SJSA1 (cell line): ENCODE measurements around the gene MYNN. TPM values are rescaled to one million over a fixed set of nuclear protein-coding genes. Genes with fewer than 3 reads are reported as not detected.

Experiments
- DNase-seq, 2 experiments: peaks; one replicate each; pipeline ENCODE4 v3.0.0-alpha.2; 2015 to 2020; ENCODE audit warnings: low spot score in 2 of 2, low read depth in 1 of 2
- H3K27ac ChIP-seq: fragments of 250-450 bp; sonication (Bioruptor Pico); 2 replicates; pipeline ENCODE4 v1.5.1; 2020; ENCODE audit warnings: mild to moderate bottlenecking, moderate library complexity
- H3K27me3 ChIP-seq: fragments of 250-450 bp; sonication (Bioruptor Pico); replicated peaks from 2 replicates; pipeline ENCODE4 v1.5.1; 2020; ENCODE audit warnings: mild to moderate bottlenecking, moderate library complexity
- H3K36me3 ChIP-seq: fragments of 250-450 bp; sonication (Bioruptor Pico); 2 replicates; pipeline ENCODE4 v1.5.1; 2020; ENCODE audit warnings: mild to moderate bottlenecking
- H3K4me1 ChIP-seq: fragments of 250-450 bp; sonication (Bioruptor Pico); replicated peaks from 2 replicates; pipeline ENCODE4 v1.6.1; 2021; ENCODE audit warnings: mild to moderate bottlenecking
- H3K4me3 ChIP-seq: fragments of 250-450 bp; sonication (Bioruptor Pico); 2 replicates; pipeline ENCODE4 v1.5.1; 2020; ENCODE audit warnings: mild to moderate bottlenecking
- H3K9me3 ChIP-seq: fragments of 250-450 bp; sonication (Bioruptor Pico); replicated peaks from 2 replicates; pipeline ENCODE4 v1.5.1; 2020; ENCODE audit warnings: mild to moderate bottlenecking
- total RNA-seq: library from RNA; depleted of rRNA; stranded (reverse); fragments of >200 nt; shearing (Covaris generic); gene quantifications from 2 replicates; pipeline ENCODE4 v1.2.3, GENCODE V29; 2014

Gene MYNN
- total RNA-seq, 1 experiment from 2014 or later = 18.3 TPM

DNA sequence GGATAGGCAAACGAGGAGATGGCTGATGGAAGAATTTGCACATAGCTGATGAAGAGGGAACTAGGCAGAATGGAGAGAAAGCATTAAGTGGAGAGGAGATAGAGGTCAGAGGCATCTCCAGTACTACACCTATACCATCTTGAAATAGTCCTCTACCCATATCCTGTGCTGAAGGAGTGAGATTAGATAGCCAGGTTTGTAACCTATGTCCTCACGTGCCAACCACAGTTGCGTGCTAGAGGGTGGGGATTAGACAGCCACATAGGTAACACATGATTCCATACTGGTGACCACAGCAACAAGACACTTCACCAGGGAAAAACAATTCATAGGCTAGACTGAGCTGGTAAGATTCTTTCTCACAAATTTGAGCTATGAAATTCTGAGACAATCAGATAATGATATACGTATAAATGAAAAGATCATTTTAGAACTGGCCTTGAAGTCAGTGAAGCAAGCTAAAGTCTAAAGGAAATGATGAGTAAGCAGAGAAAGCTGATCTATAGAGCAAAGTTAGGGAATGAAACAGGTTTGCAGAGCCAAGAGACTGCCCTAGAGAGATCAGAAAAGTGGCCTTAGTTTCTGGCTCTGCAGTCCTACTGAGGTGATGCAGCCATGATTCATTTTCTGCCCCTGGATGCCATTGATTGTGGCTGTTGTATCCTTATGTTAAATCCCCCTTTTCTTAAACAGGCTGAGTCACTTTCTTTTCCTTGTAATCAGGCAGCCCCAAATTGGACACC is 17.7 kb downstream of the MYNN start:
- Histone ChIP-seq H3K4me1 (no peaks in the 10 kb centered on the region), H3K27me3 (no peaks in the 10 kb centered on the region), H3K36me3 (peaks cover 20% of the 10 kb centered on the region), H3K4me3 (no peak overlapping the region), H3K9me3 (no peaks in the 10 kb centered on the region), H3K27ac (no peak overlapping the region)
- DNase-seq = no peak

DNA sequence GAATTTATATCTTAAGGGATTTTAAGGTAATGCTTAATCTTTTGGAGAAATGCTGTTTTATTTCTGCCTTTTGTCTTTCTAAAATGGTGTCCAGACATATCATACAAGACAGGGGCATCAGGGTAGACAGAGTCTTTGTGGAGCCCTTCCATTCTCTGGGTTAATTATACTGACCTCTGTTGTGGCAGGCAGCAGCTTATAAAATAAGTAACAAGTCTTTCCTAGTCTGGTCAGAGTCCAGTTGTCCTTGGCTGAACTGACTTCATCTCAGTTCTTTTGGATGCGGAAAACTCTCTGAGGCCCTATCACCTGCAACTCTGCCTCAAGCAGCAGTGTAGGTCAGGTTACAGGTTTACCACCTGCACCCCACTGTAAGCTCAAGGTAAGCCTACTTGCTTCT is 19.2 kb downstream of the MYNN start:
- Histone ChIP-seq H3K9me3 (no peaks in the 10 kb centered on the region), H3K4me3 (no peak overlapping the region), H3K27ac (no peak overlapping the region), H3K27me3 (no peaks in the 10 kb centered on the region), H3K36me3 (peaks cover 5% of the 10 kb centered on the region), H3K4me1 (no peaks in the 10 kb centered on the region)
- no peak for DNase-seq

DNA sequence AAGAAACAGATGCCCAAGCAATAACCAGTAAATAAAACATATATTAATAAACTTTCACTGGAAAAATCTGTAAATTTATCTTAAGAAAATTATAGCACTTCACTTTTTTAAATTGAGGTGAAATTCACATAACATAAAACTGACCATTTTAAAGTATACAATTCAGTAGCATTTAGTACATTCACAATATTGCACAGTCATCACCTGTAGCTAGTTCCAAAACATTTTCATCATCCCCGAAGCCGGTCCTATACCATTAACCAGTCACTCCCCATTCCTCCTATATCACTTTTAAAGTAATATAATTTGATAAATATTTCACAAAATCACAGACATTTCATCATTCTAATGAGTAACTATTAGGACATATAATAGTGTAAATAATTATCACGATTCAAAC is 31.5 kb downstream of the MYNN start:
- H3K4me1 ChIP-seq = no peaks in the 10 kb centered on the region
- no peak overlapping the region for H3K27ac ChIP-seq
- no peak overlapping the region for H3K4me3 ChIP-seq
- DNase-seq = no peak
- H3K27me3 ChIP-seq = no peaks in the 10 kb centered on the region
- no peaks in the 10 kb centered on the region for H3K36me3 ChIP-seq
- H3K9me3 ChIP-seq = no peaks in the 10 kb centered on the region

DNA sequence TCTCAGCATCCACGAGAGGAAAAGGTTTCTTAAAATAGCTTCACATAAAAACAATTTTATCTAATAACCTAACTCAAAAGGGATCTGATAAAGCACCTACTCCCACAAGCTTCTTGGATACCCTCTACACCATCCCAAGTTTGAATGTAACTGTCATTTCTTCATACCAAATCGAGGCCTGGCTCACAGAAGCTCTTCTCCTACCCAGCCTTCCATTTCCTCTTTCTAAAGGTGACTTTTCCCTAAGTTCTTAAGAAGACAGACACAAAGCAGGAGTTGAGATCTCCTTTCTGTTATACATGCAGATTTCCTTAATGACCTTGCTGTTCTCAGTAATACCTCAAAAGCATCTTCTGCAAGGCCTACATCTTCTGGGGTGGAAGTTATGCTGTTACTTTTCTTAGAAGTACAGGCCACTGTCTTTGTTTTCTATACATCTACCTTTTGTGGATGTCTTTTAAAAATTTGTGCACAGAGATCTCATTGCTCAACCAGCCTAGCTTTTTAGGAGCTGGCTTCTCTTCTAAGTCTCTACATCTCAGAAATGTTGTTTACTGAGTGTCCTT is 36.1 kb downstream of the MYNN start:
- Histone ChIP-seq H3K27ac (no peak overlapping the region), H3K27me3 (peaks cover 5% of the 10 kb centered on the region; the same call in 1 of the 2 replicates), H3K36me3 (no peaks in the 10 kb centered on the region), H3K4me3 (no peak overlapping the region), H3K9me3 (no peaks in the 10 kb centered on the region), H3K4me1 (peaks cover 7% of the 10 kb centered on the region; the same call in 1 of the 2 replicates)
- no peak for DNase-seq

DNA sequence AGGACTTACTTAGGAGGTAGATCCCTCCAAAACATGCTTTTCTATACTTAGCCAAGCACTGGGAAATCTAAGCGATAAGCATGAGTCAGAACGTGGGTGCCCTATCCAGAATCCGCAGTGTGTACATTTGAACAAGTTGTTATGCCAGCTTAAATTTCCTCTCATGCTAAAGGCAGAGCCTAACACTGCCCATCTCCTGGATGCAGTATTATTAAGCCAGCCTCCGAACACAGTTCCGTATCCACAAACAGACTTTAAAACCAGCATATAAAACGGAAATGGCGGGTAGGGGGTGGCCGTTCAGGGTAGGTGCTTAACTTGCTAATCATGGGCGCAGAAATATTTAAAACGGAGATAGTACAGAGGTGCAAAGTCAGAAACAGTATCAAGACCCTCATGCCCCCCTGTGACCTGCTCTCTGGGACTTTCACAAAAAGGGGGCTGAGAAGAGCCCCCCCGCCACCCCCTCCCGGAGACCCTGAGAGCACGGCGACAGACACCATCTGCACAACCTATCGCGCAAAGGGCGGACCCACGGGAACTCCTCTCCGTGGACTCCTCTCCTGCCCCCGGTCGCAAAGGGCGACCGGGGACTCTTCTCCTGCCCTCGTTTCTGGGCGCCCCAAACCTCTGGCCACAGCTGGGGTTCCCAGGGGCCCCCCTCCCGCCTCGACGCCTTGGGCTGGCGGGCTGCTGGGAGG is 38.6 kb downstream of the MYNN start:
- no peak for DNase-seq
- Histone ChIP-seq H3K4me3 (peak overlapping the region; percentile 21), H3K27ac (no peak overlapping the region)

DNA sequence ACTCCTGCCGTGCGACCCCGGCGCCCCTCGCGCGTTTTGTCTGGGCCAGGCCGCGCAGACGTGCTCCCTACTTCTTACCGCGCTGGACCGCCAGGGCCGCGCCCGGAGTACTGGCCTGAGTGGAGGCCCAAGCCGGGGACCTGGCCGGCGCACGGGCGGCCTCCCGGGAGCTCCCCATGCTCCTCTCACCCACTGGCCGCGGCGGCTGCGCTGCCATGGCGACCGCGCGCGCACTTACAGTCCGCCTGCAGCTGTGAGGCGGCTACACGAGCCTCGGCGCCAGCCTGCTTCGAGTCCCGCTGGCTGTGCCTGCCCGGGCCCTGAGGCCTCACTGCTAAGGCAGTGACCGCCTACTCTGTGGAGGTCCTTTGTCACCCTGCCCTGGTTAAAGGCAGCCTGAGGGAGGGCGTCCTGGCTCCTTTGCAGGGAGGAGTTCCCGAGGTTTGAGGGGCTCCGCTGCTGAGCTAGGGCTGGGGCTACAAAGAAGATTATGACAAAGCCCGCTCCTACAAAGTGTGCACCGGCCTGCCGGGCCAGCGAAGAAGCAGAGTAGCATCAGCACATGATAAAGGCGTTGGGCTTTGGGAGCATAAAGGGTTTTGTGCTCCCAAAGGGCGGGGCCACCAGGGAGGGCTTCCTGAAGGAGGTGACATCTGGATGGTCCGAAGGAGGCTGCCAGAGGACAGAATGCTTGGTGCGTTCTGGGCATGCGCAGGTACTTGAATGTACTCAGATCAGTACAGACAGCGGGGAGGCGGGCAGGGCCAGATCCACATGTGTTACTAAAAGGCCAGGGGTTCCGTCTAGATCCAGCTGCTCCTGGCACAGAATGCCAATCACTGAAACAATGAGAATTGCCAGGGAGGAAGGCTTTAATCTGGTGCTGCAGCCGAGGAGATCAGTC is 39.4 kb downstream of the MYNN start, which contains the start of the genes LRRC34 and LRRIQ4:
LRRC34 (minus strand) TSS at position 573 of the 904 bp plus-strand sequence; CDS start at position 217, 356 bp downstream.
LRRIQ4 (plus strand) TSS at position 539 of the 904 bp plus-strand sequence. CDS start 9,052 bp downstream, outside the sequence.
- peak; percentile 9 to 45 for DNase-seq
- no peaks in the 10 kb centered on the region for H3K36me3 ChIP-seq
- peaks cover 5% of the 10 kb centered on the region; the same call in 1 of the 2 replicates for H3K27me3 ChIP-seq
- H3K9me3 ChIP-seq = peaks cover 5% of the 10 kb centered on the region; the same call in 1 of the 2 replicates
- peak within 1 kb of the TSS; percentile 21 for H3K4me3 ChIP-seq
- H3K4me1 ChIP-seq = peaks cover 7% of the 10 kb centered on the region; the same call in 1 of the 2 replicates
- no peak within 1 kb of the TSS for H3K27ac ChIP-seq

More for the DNA sequence above, 38.6 kb downstream of the MYNN start:
- no peaks in the 10 kb centered on the region for H3K36me3 ChIP-seq
- peaks cover 7% of the 10 kb centered on the region; the same call in 1 of the 2 replicates for H3K4me1 ChIP-seq
- H3K27me3 ChIP-seq = peaks cover 5% of the 10 kb centered on the region; the same call in 1 of the 2 replicates
- peaks cover 5% of the 10 kb centered on the region; the same call in 1 of the 2 replicates for H3K9me3 ChIP-seq

DNA sequence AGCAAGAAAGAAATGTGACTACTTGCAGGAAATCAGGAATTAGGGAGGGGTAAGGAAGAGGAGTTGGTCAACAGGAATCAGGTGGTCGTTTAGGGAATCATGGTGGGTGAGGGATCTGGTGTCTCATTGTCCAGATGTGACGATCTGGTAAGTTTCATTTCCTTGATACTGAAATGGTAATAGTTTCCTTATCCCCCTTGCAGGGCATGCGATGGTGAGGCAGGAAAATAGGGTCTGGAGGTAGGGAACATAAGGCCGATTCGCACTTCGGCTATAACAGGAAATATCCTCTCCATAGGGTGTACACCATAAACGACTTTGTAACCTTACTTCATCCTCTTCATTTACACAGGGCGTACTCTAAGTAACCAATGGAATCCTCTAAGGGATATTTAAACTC is 40.1 kb downstream of the MYNN start:
- peaks cover 7% of the 10 kb centered on the region; the same call in 1 of the 2 replicates for H3K4me1 ChIP-seq
- no peaks in the 10 kb centered on the region for H3K36me3 ChIP-seq
- peaks cover 5% of the 10 kb centered on the region; the same call in 1 of the 2 replicates for H3K9me3 ChIP-seq
- H3K27ac ChIP-seq = no peak overlapping the region
- H3K27me3 ChIP-seq = peaks cover 5% of the 10 kb centered on the region; the same call in 1 of the 2 replicates
- no peak for DNase-seq
- no peak overlapping the region for H3K4me3 ChIP-seq

DNA sequence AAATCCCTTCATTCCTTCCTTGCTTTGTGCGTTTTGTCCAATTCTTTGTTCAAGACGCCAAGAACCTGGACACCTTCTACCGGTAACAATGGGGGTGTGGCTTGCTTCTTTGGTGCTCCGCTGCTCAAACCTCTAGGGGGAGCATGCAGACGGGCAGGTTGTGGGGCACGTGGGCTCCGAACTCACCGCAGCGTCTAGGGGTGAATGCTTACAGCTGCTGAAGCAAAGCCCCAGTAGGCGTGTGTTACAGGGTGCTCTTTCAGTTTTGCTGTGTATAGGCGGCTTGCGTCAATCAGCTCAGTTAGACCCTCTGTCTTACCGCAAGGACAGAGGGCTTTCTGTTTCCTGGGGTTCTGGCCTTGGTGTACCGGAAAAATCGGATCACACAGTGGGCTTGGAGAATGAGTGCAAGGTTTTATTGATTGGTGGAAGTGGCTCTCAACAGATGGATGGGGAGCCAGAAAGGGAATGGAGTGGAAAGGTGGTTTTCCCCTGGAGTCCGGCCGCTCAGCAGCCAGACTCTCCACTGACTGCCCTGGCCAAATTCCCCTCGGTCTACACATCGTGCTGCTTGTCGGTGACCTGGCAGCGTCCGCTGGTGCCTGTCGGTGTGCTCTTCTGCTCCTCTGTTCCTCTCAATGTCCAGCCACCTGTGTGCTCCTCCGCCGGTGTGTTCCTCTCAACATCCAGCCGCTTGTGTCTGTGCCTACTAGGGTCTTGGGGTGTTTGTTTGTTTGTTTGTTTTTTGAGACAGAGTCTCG is 40.7 kb downstream of the MYNN start:
- Histone ChIP-seq H3K27me3 (peaks cover 8% of the 10 kb centered on the region; the same call in 1 of the 2 replicates), H3K4me3 (no peak overlapping the region), H3K4me1 (peaks cover 7% of the 10 kb centered on the region; the same call in 1 of the 2 replicates), H3K36me3 (no peaks in the 10 kb centered on the region), H3K9me3 (peaks cover 5% of the 10 kb centered on the region; the same call in 1 of the 2 replicates), H3K27ac (no peak overlapping the region)
- no peak for DNase-seq

DNA sequence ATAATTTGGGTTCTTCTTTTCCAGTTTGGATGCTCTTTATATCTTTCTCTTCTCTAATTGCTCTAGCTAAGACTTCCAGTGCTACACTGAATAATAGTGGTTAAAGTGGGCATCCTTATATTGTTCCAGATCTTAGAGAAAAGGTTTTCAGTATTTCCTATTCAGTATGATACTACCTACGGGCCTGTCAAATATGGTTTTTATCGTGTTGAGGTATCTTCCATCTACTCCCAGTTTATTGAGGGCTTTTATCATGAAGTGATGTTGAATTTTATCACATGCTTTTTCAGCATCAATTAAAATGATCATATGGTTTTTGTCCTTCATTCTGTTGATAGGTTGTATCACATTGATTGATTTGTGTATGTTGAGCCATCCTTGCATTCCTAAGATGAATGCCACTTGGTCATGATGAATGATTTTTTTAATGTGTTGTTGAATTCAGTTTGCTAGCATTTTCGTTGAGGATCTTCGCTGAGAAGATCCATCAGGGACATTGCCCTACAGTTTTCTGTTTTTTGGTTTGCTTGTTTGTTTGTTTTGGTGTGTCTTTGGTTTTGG is 42.5 kb downstream of the MYNN start:
- no peak overlapping the region for H3K4me3 ChIP-seq
- peaks cover 8% of the 10 kb centered on the region; the same call in 1 of the 2 replicates for H3K27me3 ChIP-seq
- no peak overlapping the region for H3K27ac ChIP-seq
- H3K9me3 ChIP-seq = peaks cover 5% of the 10 kb centered on the region; the same call in 1 of the 2 replicates
- H3K4me1 ChIP-seq = peaks cover 7% of the 10 kb centered on the region; the same call in 1 of the 2 replicates
- no peaks in the 10 kb centered on the region for H3K36me3 ChIP-seq
- DNase-seq = no peak

DNA sequence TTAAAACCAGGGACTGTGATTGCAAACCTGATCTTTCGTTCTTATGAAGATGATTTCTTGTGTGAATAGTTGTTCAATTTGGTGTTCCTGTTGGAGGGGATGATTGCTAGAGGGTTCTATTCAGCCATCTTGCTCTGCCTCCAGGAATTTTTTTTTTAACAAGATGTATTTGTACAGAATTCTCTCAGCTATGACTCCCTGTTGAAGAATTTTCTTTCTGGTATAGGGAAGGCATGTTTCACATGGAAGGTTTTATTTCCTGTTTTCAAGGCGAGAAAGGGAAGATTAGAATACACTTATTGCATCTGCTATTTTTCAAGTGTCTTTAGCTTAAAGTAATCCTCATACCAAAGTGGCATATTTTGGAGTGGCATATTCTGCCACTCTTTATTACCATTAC is 45.1 kb downstream of the MYNN start:
- no peak for DNase-seq
- H3K4me3 ChIP-seq = no peak overlapping the region
- H3K27me3 ChIP-seq = 0 out of 2 replicates have a peak, but pooled peaks cover 3% of the 10 kb centered on the region
- H3K36me3 ChIP-seq = no peaks in the 10 kb centered on the region
- no peak overlapping the region for H3K27ac ChIP-seq
- no peaks in the 10 kb centered on the region for H3K4me1 ChIP-seq
- peaks cover 5% of the 10 kb centered on the region; the same call in 1 of the 2 replicates for H3K9me3 ChIP-seq

DNA sequence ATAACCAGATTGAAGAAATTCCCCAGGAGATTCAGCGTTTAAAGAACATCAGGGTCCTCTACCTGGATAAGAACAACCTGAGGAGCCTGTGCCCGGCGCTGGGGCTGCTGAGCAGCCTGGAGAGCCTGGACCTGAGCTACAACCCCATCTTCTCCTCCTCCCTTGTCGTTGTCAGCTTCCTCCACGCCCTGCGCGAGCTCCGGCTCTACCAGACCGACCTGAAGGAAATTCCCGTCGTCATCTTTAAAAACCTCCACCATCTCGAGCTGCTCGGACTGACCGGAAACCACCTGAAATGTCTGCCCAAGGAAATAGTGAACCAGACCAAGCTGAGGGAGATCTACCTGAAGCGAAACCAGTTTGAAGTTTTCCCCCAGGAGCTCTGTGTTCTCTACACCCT is 48.9 kb downstream of the MYNN start:
- Histone ChIP-seq H3K4me1 (no peaks in the 10 kb centered on the region), H3K27ac (no peak overlapping the region), H3K27me3 (0 out of 2 replicates have a peak, but pooled peaks cover 3% of the 10 kb centered on the region), H3K4me3 (no peak overlapping the region), H3K9me3 (no peaks in the 10 kb centered on the region), H3K36me3 (no peaks in the 10 kb centered on the region)
- DNase-seq = no peak

DNA sequence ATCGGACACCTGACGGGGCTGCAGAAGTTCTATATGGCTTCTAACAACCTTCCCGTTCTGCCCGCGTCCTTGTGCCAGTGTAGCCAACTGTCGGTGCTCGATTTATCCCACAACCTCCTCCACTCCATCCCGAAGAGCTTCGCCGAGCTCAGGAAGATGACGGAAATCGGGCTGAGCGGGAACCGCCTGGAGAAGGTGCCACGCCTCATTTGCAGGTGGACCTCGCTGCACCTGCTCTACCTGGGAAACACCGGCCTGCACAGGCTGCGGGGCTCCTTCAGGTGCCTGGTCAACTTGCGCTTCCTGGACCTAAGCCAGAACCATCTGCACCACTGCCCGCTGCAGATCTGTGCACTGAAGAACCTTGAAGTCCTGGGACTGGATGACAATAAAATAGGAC is 49.3 kb downstream of the MYNN start:
- no peak for DNase-seq
- Histone ChIP-seq H3K9me3 (no peaks in the 10 kb centered on the region), H3K4me1 (no peaks in the 10 kb centered on the region), H3K27ac (no peak overlapping the region), H3K4me3 (no peak overlapping the region), H3K27me3 (0 out of 2 replicates have a peak, but pooled peaks cover 3% of the 10 kb centered on the region), H3K36me3 (no peaks in the 10 kb centered on the region)
